HFF-Myc (cell line): ENCODE measurements around the gene ZMYND8.

Experiments used
- DNase-seq: peaks from one replicate; pipeline ENCODE4 v3.0.0-alpha.2; 2011; ENCODE audit warnings: low read depth; ENCODE audit errors: extremely low read depth
- H3K4me3 ChIP-seq: replicated peaks from 2 replicates; pipeline ENCODE4 v1.5.1; 2011; ENCODE audit warnings: low read depth, mild to moderate bottlenecking, control low read depth, low read length
- CTCF ChIP-seq: IDR thresholded peaks from 2 replicates; pipeline ENCODE4 v1.5.1; 2012; ENCODE audit warnings: mild to moderate bottlenecking, low read depth, low read length, control low read depth; ENCODE audit errors: missing control alignments

Gene ZMYND8

GRCh38 chr20:47326658-47327268 lies 29.7 kb downstream of the ZMYND8 start:
- TF ChIP-seq CTCF = no peak
- DNase-seq = no peak
- no peak overlapping the region for H3K4me3 ChIP-seq

- no peak for DNase-seq
- TF ChIP-seq CTCF = no peak
- H3K4me3 ChIP-seq = no peak overlapping the region
Observed at GRCh38 chr20:47325242-47325641, 31.3 kb downstream of the ZMYND8 start.

- no peak overlapping the region for H3K4me3 ChIP-seq
- no peak for TF ChIP-seq CTCF
- DNase-seq = no peak
Observed at GRCh38 chr20:47320990-47321805, 35.3 kb downstream of the ZMYND8 start.

GRCh38 chr20:47319517-47320252 lies 36.8 kb downstream of the ZMYND8 start:
- peak overlapping the region; percentile 26 for H3K4me3 ChIP-seq
- TF ChIP-seq CTCF = no peak
- peak; percentile 52 for DNase-seq

GRCh38 chr20:47318586-47319516 lies 37.6 kb downstream of the ZMYND8 start:
- no peak for TF ChIP-seq CTCF
- no peak for DNase-seq
- peak overlapping the region; percentile 26 for H3K4me3 ChIP-seq

- no peak for TF ChIP-seq CTCF
- DNase-seq = peak; percentile 47
- H3K4me3 ChIP-seq = peak overlapping the region; percentile 26
Observed at GRCh38 chr20:47318027-47318585, 38.4 kb downstream of the ZMYND8 start.
